ENCODE data around the gene LRCH4.

The LRCH4 gene

DNA sequence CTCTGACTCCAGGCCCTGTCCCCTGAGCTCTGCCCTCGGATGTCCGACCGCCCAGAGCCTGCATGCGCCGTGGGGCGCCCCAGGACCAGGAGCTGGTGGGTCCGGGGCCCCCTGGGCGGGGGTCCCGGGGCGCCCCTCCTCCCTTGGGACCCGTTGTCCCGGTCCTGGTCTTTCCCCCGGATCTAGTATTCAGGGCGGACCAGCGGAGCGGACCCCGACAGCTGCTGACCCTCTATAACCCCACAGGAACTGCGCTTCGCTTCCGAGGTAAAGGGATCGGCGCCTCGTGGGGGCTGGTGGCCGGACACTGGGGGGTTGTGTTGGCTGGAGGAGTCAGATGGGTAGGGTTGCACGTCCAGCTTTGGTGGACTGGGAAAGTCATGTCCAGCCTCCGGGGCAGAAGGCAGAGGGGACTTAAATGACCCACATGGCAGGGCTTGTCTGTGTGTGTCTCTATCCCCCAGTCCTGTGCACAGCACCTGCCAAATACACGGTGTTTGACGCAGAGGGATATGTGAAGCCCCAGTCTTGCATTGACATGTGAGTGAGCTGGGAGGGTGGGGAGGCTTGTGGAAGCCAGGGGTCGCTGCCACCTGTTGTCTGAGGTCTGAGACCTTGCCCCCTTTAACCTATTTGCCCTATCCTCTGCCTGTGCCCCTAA, 26.9 kb upstream of the LRCH4 start:
- TF ChIP-seq, protein P1, sequence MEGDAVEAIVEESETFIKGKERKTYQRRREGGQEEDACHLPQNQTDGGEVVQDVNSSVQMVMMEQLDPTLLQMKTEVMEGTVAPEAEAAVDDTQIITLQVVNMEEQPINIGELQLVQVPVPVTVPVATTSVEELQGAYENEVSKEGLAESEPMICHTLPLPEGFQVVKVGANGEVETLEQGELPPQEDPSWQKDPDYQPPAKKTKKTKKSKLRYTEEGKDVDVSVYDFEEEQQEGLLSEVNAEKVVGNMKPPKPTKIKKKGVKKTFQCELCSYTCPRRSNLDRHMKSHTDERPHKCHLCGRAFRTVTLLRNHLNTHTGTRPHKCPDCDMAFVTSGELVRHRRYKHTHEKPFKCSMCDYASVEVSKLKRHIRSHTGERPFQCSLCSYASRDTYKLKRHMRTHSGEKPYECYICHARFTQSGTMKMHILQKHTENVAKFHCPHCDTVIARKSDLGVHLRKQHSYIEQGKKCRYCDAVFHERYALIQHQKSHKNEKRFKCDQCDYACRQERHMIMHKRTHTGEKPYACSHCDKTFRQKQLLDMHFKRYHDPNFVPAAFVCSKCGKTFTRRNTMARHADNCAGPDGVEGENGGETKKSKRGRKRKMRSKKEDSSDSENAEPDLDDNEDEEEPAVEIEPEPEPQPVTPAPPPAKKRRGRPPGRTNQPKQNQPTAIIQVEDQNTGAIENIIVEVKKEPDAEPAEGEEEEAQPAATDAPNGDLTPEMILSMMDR (IDR thresholded peaks at IDR 0.05; ENCODE audit: extremely low read depth, missing control alignments), result no peak
- DNase-seq (ENCODE audit: low spot score), result no peak

DNA sequence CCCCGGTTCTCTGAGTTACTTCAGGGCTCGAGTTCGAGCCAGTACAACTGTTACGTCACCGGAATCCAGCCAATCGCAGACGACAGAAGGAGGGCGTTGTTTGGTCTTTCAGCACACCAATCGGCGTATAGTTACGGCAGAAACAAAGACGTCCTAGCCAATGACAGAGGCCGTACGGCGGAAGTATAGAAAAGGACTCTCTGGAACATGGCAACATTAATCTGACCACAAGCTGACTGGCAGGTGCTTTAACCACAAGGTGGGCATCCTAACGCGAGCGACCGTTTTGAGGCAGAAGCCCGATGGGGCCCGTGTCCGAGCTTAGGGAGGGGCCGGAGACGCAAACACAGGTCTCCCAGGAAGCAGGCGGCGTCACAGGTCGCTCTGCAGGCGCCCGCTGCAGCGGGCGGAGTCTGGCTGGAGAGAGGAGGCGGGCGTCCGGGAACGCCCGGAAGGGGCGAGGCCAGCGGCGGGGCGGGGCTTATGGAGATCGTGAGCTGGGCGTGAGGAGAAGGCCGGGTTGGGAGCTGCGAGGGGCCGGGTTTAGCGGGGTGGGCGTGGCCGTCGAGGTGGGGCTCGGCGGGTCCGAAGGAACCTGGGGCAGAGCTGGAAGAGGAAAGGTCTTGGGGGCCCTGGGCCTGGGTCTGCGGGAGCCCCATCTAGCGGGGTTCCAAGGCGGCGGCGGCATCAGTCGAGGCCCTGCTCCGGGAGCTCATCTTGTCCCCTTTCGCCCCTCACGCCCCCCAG, 26.2 kb upstream of the LRCH4 start, which contains the start of gene MOSPD3:
Gene MOSPD3, plus strand, starts transcription at position 558 of the 747 bp plus-strand sequence. CDS start 252 bp downstream, outside the sequence.
- peak; percentile 99 for DNase-seq (ENCODE audit: low spot score)
- TF ChIP-seq, protein P1 (IDR thresholded peaks at IDR 0.05; ENCODE audit: extremely low read depth, missing control alignments), result no peak

DNA sequence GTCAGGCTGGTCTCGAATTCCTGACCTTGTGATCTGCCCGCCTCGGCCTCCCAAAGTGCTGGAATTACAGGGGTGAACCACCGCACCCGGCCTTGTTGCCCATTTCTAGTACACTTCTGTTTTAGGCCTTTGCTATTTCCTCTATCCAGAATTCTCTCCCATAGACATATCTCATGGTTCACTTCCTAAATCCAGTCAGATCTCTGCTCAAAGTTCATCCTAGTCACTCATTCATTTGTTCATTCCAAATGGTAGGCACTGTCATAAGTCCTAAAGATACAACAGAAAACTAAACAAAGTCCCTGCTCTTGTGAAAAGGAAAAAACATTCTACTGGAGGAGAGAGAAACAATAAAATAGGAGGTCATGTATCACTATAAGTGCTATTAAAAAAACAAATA, 24.0 kb upstream of the LRCH4 start:
- TF ChIP-seq, protein P1 (IDR thresholded peaks at IDR 0.05; ENCODE audit: extremely low read depth, missing control alignments), result no peak
- DNase-seq (ENCODE audit: low spot score), result no peak

DNA sequence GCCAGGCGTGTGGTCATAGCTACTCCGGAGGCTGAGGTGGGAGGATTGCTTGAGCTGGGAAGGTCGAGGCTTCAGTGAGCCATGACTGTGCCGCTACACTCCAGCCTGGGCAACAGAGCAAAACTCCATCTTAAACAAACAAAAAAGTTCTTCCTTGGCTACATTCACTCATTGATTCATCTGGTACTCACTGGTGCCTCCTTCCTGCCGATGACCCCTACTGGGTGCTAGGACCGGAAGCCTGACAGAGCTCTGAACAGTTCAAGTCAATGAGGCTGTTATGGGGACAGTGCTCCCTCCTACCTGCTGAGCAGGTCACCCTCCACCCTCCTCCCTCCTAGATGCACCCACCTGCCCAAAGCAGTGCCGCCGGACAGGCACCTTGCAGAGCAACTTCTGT, 21.2 kb upstream of the LRCH4 start:
- DNase-seq (ENCODE audit: low spot score), result no peak
- TF ChIP-seq, protein P1 (IDR thresholded peaks at IDR 0.05; ENCODE audit: extremely low read depth, missing control alignments), result no peak

DNA sequence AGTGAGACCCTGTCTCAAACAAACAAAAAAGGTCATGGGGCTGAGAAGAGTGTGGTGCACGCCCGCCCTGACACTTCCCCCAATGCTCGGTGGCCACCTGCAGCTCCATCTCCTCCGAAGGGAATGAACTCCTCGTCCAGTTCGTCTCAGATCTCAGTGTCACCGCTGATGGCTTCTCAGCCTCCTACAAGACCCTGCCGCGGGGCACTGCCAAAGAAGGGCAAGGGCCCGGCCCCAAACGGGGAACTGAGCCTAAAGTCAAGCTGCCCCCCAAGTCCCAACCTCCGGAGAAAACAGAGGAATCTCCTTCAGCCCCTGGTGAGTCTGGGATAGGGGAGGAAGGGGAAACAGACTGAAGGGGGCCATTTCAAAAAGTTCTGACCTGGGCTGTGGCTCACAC, 20.4 kb upstream of the LRCH4 start:
- no peak for DNase-seq (ENCODE audit: low spot score)
- TF ChIP-seq, protein P1 (IDR thresholded peaks at IDR 0.05; ENCODE audit: extremely low read depth, missing control alignments), result no peak

DNA sequence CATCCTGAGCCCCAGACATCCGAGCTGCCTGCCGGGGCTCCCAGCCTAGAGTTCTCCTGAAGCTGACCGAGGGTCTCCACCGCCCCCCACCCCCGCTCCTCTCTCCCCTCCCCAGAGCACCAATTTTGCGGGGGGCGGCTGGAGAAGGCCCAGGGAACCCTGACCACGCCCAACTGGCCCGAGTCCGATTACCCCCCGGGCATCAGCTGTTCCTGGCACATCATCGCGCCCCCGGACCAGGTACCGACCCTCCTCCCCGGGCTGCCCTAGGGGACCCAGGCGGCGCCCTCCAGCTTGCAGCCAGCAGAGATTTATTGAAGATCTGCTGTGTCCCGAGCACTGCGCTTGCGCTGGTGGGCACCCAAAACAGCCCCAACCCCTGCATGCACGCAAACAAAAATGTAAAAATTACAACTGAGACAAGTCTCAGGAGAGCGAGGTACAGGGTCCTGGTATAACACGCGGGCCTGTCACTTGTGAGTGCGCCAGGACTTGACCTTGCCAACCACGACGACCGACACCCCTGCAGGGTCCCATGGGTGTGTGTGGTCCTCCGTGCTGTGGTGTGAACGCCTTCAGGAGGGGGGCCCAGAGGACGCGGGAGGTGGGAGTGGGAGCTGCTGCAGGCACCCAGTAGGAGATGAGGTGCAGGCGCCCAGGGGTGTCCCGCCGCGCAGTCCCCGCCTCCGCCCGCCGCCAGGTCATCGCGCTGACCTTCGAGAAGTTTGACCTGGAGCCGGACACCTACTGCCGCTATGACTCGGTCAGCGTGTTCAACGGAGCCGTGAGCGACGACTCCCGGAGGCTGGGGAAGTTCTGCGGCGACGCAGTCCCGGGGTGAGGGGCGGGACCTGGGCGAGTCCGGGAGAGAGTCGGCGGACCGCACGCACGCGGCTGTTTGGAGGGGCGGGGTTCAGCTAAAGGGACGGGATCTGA, 19.3 kb upstream of the LRCH4 start:
- no peak for DNase-seq (ENCODE audit: low spot score)
- TF ChIP-seq, protein P1 (IDR thresholded peaks at IDR 0.05; ENCODE audit: extremely low read depth, missing control alignments), result no peak

Measured in GM20000 (cell line).